GM21515 (cell line): ENCODE results near the gene TRPM3.
"Not testable (repeated sequence)": the region's sequence is repeated elsewhere in the genome, so short reads cannot be mapped to it uniquely, and the experiment has no call there.

ENCODE experiments used
- ATAC-seq: cut with Tn5 transposase; IDR thresholded peaks from one replicate; pipeline ENCODE4 v1.9.1; 2021; ENCODE audit not compliant: unreplicated experiment

TRPM3 gene

GRCh38 chr9:70784456-70784855 lies 337.0 kb downstream of the TRPM3 start:
- no peak for ATAC-seq

DNA sequence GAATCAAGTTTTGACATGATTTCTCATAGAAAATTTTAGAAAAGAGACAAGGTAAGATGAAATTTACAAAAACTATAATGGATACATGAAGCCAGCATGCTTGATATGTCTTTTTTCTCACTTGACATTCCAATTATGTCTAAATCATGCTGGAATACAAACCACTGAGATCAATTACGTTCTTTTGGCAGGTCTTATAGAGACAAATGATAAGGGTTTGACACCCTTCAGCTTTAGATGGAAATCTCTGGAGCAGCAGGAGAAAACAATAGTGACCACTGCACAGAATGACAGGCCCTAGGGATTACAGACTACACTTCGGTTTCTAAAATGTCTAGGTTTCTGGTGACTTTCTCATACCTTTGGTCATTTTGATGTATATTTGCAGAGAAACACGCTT lies 342.9 kb downstream of the TRPM3 start:
- no peak for ATAC-seq

GRCh38 chr9:70773579-70773978 lies 347.8 kb downstream of the TRPM3 start:
- ATAC-seq, result no peak

DNA sequence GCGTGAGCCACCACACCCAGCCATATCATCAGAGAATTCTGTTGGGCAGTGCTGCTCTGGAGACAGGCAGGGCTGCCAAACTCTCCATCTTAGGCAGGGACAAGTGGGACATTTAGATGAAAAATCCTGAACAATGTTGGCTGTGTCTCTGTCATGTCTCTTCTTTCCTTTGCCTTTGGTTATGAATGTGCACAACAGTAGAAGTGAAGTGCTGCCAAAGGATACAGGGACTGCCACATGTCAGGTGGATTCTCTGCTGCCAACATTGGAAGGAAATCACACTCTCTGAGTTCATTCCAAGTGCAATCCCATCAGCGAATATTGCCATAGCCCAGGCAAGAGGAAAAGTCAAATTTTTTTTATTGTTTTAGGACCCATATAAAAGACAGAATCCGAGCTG lies 348.8 kb downstream of the TRPM3 start:
- ATAC-seq, result no peak

DNA sequence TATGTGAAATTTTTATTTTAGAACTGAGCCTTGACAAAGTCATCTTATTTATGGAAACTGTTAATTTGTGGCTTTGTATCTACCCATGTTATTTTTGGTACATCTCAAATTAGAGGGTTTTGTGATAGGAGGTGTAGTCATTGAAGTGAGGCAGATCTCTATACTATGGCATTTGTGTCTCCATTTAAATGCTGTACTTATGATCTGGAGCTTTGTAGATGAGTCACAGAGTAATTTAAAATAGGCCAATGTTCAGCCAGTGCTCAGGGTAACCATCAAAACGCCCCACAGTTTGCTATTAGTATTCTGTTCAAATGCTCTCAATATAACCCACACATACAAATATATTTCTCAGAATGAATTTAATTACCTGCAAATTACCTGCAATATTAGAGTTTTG lies 355.5 kb downstream of the TRPM3 start:
- no peak for ATAC-seq

DNA sequence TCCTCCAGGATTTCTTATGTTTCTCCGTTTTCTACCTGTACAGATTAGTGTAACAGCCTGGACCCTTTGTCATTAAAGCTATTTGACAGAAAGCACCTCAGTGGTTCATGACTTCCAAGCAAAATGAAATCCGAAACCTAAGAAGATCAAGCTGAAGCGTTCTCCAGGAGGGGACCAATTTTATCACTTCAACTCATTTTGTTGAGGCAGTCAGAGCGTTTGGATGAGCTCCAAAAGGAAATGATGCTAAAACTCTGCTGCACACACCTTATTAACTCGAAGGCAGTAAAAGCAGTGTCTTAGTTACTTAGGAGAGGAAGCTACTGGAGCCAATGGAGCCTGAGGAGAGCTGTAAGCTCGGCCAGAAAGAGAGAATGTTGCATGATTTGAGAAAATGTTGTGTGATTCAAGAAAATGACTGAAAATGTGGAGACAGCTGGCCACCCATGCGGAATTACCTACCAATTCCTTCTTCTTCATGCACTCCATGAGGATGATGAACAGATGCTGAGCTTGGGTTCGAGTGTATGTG lies 360.2 kb downstream of the TRPM3 start:
- ATAC-seq, result no peak

GRCh38 chr9:70760228-70760627 lies 361.2 kb downstream of the TRPM3 start:
- ATAC-seq, result no peak

GRCh38 chr9:70753311-70753710 lies 368.1 kb downstream of the TRPM3 start:
- ATAC-seq, result no peak

GRCh38 chr9:70749066-70749465 lies 372.4 kb downstream of the TRPM3 start:
- ATAC-seq, result no peak

- no peak for ATAC-seq
These were observed 374.1 kb downstream of the TRPM3 start for GRCh38 chr9:70747261-70747718.

GRCh38 chr9:70746760-70747159 lies 374.7 kb downstream of the TRPM3 start:
- no peak for ATAC-seq

DNA sequence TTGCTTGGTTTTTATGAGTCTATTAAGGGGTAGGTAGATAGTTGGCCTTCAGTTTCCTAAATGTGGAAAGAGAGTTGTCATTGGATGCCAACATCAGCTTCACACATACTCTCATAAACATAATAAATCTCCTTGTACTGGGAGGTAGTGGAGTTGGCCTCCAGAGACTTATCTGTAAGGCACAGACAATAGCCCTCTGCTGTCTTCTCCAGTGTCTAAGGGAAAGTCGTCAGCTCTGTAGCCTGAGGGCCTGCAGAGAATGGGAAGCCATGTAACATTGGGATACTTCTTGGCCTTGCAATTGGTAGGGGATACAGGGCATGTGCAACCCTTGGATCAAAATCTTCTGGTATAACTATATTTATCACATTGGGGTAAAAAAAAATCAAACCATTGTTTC lies 375.1 kb downstream of the TRPM3 start:
- ATAC-seq, result no peak

DNA sequence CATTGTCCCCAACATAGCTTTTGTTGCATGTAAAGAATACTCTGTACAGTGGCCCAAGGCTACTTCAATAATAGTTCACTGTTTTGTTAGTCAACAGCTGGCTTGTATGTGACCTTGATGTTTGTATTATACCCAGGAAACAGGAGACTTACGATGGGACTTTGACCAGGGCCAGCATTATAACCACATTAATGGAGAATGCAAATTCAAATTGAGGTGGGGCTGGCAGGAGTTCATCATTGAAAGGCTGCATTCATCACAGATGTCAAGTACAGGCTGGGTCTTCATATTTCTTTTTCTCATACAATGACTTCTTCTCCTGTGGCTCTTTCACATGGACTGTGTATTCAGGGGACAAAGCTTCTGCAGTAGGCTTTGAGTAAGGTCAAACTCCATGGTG lies 396.6 kb downstream of the TRPM3 start:
- ATAC-seq, result not testable (repeated sequence)

- not testable (repeated sequence) for ATAC-seq
These were observed 397.4 kb downstream of the TRPM3 start for GRCh38 chr9:70724025-70724424.

- not testable (repeated sequence) for ATAC-seq
These were observed 414.6 kb downstream of the TRPM3 start for GRCh38 chr9:70706797-70707196.

DNA sequence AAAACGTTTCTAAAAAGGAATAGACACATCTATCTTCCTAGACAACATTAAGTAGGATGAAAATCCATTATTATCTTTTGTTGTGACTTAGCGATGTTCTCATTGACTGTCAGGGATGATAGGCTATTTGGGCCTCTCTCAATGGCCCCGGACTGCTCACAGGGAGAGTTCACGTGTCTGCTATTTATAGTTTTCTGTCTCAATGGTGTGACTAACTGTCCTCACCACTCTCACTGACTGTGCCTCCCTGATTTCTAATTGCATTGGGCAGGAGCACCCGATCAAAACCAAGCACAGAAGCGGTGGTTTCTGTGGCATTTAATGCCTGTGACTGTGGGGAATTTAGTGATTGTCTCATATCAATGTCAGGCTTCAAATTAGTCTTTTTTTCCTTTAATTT lies 420.3 kb downstream of the TRPM3 start:
- ATAC-seq, result no peak

DNA sequence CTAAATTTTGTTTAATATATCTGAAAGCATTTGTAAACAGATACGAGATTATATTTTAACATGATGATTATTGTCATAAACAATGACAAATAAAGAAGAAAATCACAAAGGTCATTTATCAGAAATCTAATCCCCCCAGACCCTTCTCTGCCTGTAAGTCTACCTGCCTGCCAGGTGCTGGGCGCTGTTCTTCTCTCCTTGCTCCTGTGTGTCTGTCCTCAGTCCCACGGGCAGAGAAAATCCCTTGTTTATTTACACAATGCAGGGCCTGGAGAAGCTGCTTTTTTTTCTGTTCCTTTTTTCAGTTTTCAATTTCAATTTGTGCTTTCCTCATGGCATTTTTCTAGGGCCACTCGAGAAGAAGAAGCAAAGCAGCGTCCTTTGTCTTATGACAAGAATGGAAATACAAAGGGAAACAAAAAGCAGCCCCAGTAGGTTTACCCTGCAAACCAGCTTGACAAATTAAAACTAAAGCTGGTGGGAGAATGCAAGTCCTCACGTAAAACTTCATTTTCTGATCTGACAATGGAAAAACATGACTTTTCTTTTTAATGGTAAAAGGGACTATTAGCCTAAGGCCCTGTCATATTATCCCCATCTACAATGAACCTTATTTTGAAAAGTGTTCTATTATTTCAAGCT lies 424.6 kb downstream of the TRPM3 start:
- no peak for ATAC-seq

DNA sequence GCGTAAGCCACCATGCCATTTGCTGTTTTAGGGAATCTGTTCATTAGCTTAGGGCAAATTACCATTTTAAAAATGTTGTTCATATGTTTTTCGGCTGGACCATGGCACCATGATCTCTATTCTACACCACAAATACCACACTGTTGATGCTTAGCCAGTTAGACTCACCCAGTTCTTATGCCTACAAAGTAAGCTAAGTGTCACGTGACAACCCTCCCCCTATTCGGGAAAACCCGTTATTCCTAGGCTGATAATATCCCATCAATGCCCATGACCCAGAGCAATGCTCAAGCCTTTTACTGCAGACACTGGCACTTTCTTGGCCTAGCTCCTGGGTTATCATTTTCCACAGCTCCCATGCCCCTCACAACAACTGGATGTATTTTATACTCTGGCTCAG lies 426.7 kb downstream of the TRPM3 start:
- no peak for ATAC-seq

GRCh38 chr9:70693186-70693585 lies 428.2 kb downstream of the TRPM3 start:
- no peak for ATAC-seq

- ATAC-seq, result no peak
These were observed 429.0 kb downstream of the TRPM3 start for GRCh38 chr9:70692431-70692830.

DNA sequence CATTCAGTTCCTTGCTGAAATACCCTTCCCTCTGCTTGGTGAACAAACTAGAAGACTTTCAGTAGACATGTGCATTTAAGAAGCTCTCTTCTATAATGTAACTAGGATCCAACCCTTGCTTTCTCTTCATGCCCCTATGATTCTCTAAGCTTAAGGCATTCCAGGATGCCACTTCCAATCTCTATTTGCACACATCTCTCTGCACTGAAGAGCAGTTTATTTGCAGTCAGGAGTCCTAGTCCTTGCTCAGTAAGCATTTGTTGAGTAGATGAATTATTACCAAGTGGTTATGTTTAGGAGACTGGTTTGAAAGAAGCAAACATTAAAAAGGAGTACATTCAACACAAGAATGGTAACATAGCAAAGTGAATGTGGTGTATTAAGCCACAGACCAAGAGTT lies 432.7 kb downstream of the TRPM3 start:
- no peak for ATAC-seq

DNA sequence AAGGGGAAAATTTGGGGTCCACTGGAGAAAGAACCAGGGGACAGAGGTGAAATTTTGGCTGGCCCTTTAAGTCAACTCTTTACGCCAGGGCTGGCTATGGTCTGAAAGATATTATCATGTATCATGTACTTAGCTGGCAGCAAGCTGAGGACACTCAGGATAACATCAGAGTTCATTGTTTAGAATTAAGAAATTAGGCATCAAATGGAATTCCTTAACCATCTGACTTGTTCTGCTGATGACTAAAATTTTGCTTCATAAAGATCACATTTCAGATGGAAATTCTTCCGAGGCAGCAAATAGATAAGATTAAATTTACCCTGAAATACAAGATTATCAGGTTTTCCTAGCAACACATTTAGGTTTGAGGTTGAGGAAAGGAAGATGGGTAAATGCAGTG lies 437.6 kb downstream of the TRPM3 start:
- ATAC-seq, result no peak

GRCh38 chr9:70682298-70682697 lies 439.1 kb downstream of the TRPM3 start:
- no peak for ATAC-seq
